ENCODE data around the gene RPE.

The RPE gene

DNA sequence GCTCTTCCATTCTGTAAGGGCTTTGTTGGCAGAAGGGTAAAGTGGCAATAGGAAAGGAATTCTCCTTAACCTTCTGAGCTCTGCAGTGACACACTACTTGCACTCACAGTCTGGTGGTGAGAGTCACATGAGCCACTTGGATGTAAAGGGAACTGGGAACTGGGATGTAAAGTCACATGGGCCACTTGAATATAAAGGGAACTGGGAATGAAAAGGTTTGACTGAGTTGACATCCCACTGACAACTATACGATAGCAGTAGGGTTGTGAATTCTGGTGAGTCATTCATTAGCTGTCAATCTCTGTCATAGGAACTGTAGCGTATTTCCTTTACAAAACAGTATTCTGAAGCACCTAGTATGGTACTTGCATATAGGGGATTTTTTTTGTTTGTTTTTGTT, 5.5 kb downstream of the RPE start:
- Histone ChIP-seq H3K4me2 (ENCODE audit: low read depth, low read length, poor library complexity, severe bottlenecking) (no peak overlapping the region), H3K79me2 (ENCODE audit: insufficient read depth, low read length) (peaks cover 100% of the 10 kb centered on the region), H4K20me1 (ENCODE audit: low read depth, low read length) (peaks cover 72% of the 10 kb centered on the region), H3K9me3 (ENCODE audit: insufficient read depth, low read length) (no peaks in the 10 kb centered on the region), H3K4me3 (ENCODE audit: insufficient read depth, low read length, poor library complexity, severe bottlenecking) (no peak overlapping the region), H3K36me3 (ENCODE audit: low read length) (peaks cover 39% of the 10 kb centered on the region; the same call in 1 of the 2 replicates), H3K27me3 (ENCODE audit: low read length) (no peaks in the 10 kb centered on the region), H3K9ac (ENCODE audit: low read length) (no peak overlapping the region), H3K27ac (ENCODE audit: low read depth, low read length) (no peak overlapping the region), H3K9me2 (replicated peaks; ENCODE audit: insufficient read depth, low read length) (no peaks in the 10 kb centered on the region), H3F3A (ENCODE audit: insufficient read depth) (peaks cover 3% of the 10 kb centered on the region; the same call in 1 of the 2 replicates), H2AFZ (ENCODE audit: low read depth, low read length, severe bottlenecking) (no peak overlapping the region)
- TF ChIP-seq EZH2phosphoT487 (conservative IDR thresholded peaks at IDR 0.05; ENCODE audit: low read length) (no peak), CTCF (IDR thresholded peaks at IDR 0.05; ENCODE audit: insufficient read depth, low read length, poor library complexity, severe bottlenecking) (no peak)

DNA sequence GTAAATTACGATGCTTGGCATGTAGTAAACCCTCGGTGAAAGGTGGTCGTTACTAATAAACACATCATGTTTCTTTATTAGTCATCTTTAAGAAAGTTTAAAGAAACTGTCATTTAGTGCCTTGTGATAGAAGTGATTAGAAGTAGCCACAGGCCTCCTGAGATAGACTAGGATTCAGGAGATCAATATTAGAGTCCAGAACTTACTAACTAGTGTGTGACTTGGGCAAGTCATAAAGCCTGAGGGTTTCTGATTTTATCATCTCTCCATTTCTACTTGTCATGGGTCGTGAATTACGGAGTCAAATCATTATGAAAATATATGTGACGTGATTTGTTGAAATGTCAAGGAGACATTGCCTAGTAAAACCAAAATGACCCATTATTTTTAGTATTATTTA, 6.7 kb downstream of the RPE start:
- H2AFZ ChIP-seq (ENCODE audit: low read depth, low read length, severe bottlenecking), result no peak overlapping the region
- no peaks in the 10 kb centered on the region for H3K9me2 ChIP-seq (replicated peaks; ENCODE audit: insufficient read depth, low read length)
- peaks cover 3% of the 10 kb centered on the region; the same call in 1 of the 2 replicates for H3F3A ChIP-seq (ENCODE audit: insufficient read depth)
- no peak overlapping the region for H3K9ac ChIP-seq (ENCODE audit: low read length)
- H3K4me2 ChIP-seq (ENCODE audit: low read depth, low read length, poor library complexity, severe bottlenecking), result no peak overlapping the region
- TF ChIP-seq CTCF (IDR thresholded peaks at IDR 0.05; ENCODE audit: insufficient read depth, low read length, poor library complexity, severe bottlenecking) (no peak), EZH2phosphoT487 (conservative IDR thresholded peaks at IDR 0.05; ENCODE audit: low read length) (no peak)
- no peak overlapping the region for H3K27ac ChIP-seq (ENCODE audit: low read depth, low read length)
- H3K79me2 ChIP-seq (ENCODE audit: insufficient read depth, low read length), result peaks cover 98% of the 10 kb centered on the region
- peaks cover 73% of the 10 kb centered on the region for H4K20me1 ChIP-seq (ENCODE audit: low read depth, low read length)
- H3K4me3 ChIP-seq (ENCODE audit: insufficient read depth, low read length, poor library complexity, severe bottlenecking), result no peak overlapping the region
- H3K9me3 ChIP-seq (ENCODE audit: insufficient read depth, low read length), result no peaks in the 10 kb centered on the region
- H3K27me3 ChIP-seq (ENCODE audit: low read length), result no peaks in the 10 kb centered on the region
- H3K36me3 ChIP-seq (ENCODE audit: low read length), result peaks cover 39% of the 10 kb centered on the region; the same call in 1 of the 2 replicates

DNA sequence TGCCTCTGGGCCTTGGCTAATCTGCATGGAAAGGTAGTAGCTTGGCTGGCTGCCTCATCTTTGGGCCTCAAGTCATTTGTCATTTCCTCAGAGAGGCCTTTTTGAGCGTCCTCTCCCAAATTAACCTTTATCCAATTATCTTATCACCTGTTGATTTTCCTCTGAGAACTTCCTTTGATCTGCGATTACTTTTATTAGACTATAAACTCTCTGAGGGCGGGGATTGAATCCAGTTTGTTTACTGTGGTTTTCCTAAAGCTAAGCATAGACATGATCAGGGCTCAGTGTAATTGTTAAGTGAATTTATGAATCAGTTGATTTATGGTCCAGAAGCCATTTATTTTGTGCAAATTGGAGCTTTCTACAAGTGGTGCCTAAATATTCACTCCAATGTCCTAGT, 7.5 kb downstream of the RPE start:
- H3K36me3 ChIP-seq (ENCODE audit: low read length), result peaks cover 43% of the 10 kb centered on the region; the same call in 1 of the 2 replicates
- no peak overlapping the region for H3K27ac ChIP-seq (ENCODE audit: low read depth, low read length)
- no peak overlapping the region for H3K4me3 ChIP-seq (ENCODE audit: insufficient read depth, low read length, poor library complexity, severe bottlenecking)
- H3K9ac ChIP-seq (ENCODE audit: low read length), result no peak overlapping the region
- H4K20me1 ChIP-seq (ENCODE audit: low read depth, low read length), result peaks cover 70% of the 10 kb centered on the region
- no peak overlapping the region for H2AFZ ChIP-seq (ENCODE audit: low read depth, low read length, severe bottlenecking)
- H3F3A ChIP-seq (ENCODE audit: insufficient read depth), result peaks cover 3% of the 10 kb centered on the region; the same call in 1 of the 2 replicates
- H3K4me2 ChIP-seq (ENCODE audit: low read depth, low read length, poor library complexity, severe bottlenecking), result no peak overlapping the region
- no peaks in the 10 kb centered on the region for H3K27me3 ChIP-seq (ENCODE audit: low read length)
- no peak for TF ChIP-seq CTCF (IDR thresholded peaks at IDR 0.05; ENCODE audit: insufficient read depth, low read length, poor library complexity, severe bottlenecking)
- TF ChIP-seq EZH2phosphoT487 (conservative IDR thresholded peaks at IDR 0.05; ENCODE audit: low read length), result no peak
- no peaks in the 10 kb centered on the region for H3K9me3 ChIP-seq (ENCODE audit: insufficient read depth, low read length)
- H3K79me2 ChIP-seq (ENCODE audit: insufficient read depth, low read length), result peaks cover 96% of the 10 kb centered on the region
- no peaks in the 10 kb centered on the region for H3K9me2 ChIP-seq (replicated peaks; ENCODE audit: insufficient read depth, low read length)
